Aorta (tissue), 5 donors: ENCODE results near the gene WDR35. TPM values are rescaled to one million over a fixed set of nuclear protein-coding genes. Genes with fewer than 3 reads are reported as not detected.
A peak's percentile ranks its signal among the peaks of the same experiment; 100 is the strongest.

Experiments used
- ATAC-seq: fragments of 200-7000 bp; cut with Tn5 transposase; one replicate; pipeline ENCODE4 v1.9.1; 2022; ENCODE audit warnings: moderate library complexity; ENCODE audit not compliant: low FRiP score
- DNase-seq, 2 donors: peaks; one replicate each; pipeline ENCODE4 v3.0.0-alpha.2; 2020
- H3K27ac ChIP-seq, 2 donors: one replicate each; pipeline ENCODE4 v1.5.1; 2013; ENCODE audit warnings: low read length in 2 of 2, mild to moderate bottlenecking in 2 of 2, moderate library complexity in 2 of 2, control low read depth in 1 of 2, inconsistent platforms in 1 of 2, low read depth in 1 of 2
- H3K27me3 ChIP-seq, 2 donors: one replicate each; pipeline ENCODE4 v1.6.1; 2013; ENCODE audit warnings: control low read depth in 1 of 2, low read length in 1 of 2, mild to moderate bottlenecking in 1 of 2, moderate library complexity in 1 of 2; ENCODE audit not compliant: insufficient read depth in 2 of 2, control insufficient read depth in 1 of 2
- H3K36me3 ChIP-seq, 2 donors: one replicate each; pipeline ENCODE4 v1.6.1; 2013; ENCODE audit warnings: control low read depth in 1 of 2, low read length in 1 of 2, mild to moderate bottlenecking in 1 of 2; ENCODE audit not compliant: insufficient read depth in 2 of 2, control insufficient read depth in 1 of 2
- H3K4me1 ChIP-seq, 2 donors: one replicate each; pipeline ENCODE4 v1.6.1; 2013; ENCODE audit warnings: low read length in 2 of 2, control low read depth in 1 of 2, mild to moderate bottlenecking in 1 of 2, moderate library complexity in 1 of 2; ENCODE audit not compliant: insufficient read depth in 2 of 2, control insufficient read depth in 1 of 2
- H3K4me3 ChIP-seq, 2 donors: one replicate each; pipeline ENCODE4 v1.5.1; 2013; ENCODE audit warnings: low read length in 2 of 2, control low read depth in 1 of 2, mild to moderate bottlenecking in 1 of 2
- H3K9me3 ChIP-seq: one replicate; pipeline ENCODE4 v1.6.1; 2013; ENCODE audit warnings: mild to moderate bottlenecking, low read length; ENCODE audit not compliant: control insufficient read depth
- WGBS, 2 donors: extraction: QIAGEN DNeasy Blood & Tissue Kit; methylation state at CpG; one replicate each; pipeline ENCODE4 v1.1.7; 2013; 5-methylcytosine and 5-hydroxymethylcytosine counted together
- intact Hi-C, 2 donors: fragments of 100-400 bp; cut with DNase I; formaldehyde crosslinking; loops; one replicate each; pipeline versions ENCODE4 v1.14.2 to v1.15.0; 2022
- polyA plus RNA-seq, 2 donors: library from polyadenylated mRNA; stranded (reverse); fragments of 200-250 nt; gene quantifications; one replicate each; pipeline ENCODE4 v1.2.3, GENCODE V29; 2013
- total RNA-seq, 2 donors: library from RNA; stranded (reverse); fragmentation: NEBNext Ultra II Directional; extraction: Animal tissue kit (Norgen Biotek cat#: 25700); gene quantifications; one replicate each; pipeline ENCODE4 v1.2.1, GENCODE V29; 2021
- donor health status: healthy with polysubstance abuse.
- donor health status: Bipolar disorder and iron deficiency.
- donor health status: DM: no; HTN: no; CAD: no.
- donor health status: DM: no; HTN: no; CAD: no.
- donor health status: DM: yes; HTN: yes; CAD: no.

The WDR35 gene
- total and polyA plus RNA-seq, 4 donors: 1.9 to 9.8 (median 6.7) TPM

DNA sequence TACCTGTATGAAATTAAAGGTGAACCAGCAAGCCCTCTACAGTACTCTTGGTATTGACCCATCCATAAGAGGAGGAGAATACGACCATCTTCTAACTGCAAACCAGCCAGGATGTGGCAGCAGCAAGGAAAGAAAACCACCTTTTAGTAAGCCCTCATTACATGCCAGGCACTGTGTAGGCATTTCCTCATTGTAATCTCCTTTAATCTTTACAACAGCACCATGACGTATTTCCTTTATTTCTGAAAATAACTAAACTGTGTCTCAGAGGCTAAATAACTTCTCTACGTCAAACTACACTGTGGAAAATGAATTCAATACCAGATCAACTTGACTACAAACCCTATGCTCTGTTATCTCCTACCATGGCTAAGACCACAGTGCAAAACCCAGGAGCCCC lies 18.2 kb downstream of the WDR35 start:
- no peak for ATAC-seq
- H3K4me3 ChIP-seq: no peak overlapping the region
- peaks cover 3 to 4% of the 10 kb centered on the region in 2 donors for H3K36me3 ChIP-seq
- H3K9me3 ChIP-seq: no peaks in the 10 kb centered on the region
- no peak overlapping the region for H3K27ac ChIP-seq
- H3K4me1 ChIP-seq: no peaks in the 10 kb centered on the region
- 84 to 89% methylated on average over 3 of the region's 3 CpGs for WGBS, 2 donors
- no peak for DNase-seq
- H3K27me3 ChIP-seq: no peaks in the 10 kb centered on the region
- intact Hi-C loops: no loop called here

DNA sequence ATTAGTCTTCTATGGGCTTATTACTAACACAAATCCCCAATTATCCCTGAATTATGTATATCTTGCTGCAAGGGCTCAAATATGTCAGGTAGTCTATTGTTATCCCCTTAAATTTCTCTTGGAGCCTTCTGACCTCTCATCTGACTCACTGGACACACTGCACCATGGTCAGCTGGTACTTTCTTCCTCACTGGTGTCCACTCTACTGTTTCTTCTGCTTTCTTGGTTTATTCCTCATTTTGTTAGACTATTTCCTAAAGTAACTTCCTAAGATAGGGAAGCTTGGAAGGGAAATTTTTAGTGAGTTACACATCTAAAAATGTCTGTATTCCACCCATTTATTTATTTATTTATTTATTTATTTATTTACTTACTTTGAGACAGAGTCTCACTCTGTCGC lies 26.5 kb downstream of the WDR35 start:
- Histone ChIP-seq H3K27me3 (no peaks in the 10 kb centered on the region), H3K27ac (no peak overlapping the region), H3K9me3 (no peaks in the 10 kb centered on the region), H3K4me3 (no peak overlapping the region), H3K4me1 (no peaks in the 10 kb centered on the region), H3K36me3 (no peaks in the 10 kb centered on the region)
- WGBS, 2 donors: 98 to 100% methylated on average over 1 of the region's 1 CpG
- DNase-seq: no peak
- ATAC-seq: no peak
- intact Hi-C loops: no loop called here

DNA sequence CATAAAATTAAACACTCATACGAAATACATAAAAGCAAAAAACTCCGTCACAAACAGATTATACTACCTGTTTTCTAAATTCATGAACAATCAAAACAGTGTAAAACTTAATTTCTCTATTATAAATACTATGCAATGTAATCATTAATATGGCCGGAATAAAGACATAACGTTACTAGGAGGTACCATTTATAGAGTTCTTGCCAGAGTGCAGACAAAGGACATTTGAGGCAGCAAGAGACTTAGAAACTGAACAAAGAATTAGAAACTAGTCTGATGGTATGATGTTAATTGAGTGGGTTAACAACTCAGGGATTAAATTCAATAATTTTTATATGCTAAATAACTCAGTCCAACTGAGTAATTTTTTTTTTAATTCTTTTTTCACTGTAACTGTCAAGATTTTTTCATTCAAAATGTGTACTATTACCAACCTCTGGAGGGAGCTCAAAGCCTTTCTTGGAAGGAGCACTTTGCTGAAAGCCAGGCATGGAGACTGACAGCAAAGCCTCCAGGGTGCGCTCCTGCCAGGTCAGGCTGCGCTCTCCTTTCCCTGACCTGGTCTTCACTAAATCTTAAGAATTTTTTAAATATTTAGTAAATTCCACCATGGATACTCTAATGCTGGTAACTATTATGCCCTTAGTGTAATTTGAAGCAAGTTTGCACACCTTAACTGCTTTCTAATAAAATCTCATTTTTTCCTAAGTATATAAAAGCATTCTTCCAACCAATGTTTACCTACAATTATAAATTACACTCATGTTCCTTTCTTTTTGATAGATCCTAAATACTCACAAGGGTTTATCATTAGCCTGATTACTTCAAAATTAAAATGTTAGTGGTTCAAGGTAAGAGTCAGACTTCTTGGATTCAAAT lies 34.1 kb downstream of the WDR35 start:
- H3K4me1 ChIP-seq: no peaks in the 10 kb centered on the region
- H3K9me3 ChIP-seq: no peaks in the 10 kb centered on the region
- H3K27me3 ChIP-seq: no peaks in the 10 kb centered on the region
- ATAC-seq: peak; percentile 79
- H3K4me3 ChIP-seq: no peak overlapping the region
- DNase-seq: peak in 1 of 2 donors; percentile 51
- H3K36me3 ChIP-seq: no peaks in the 10 kb centered on the region
- H3K27ac ChIP-seq: no peak overlapping the region
- 53% methylated on average over 6 of the region's 6 CpGs for WGBS, 2 donors
- intact Hi-C loops: loop anchor here (2.0 to 5.0 kb wide), 2 partner anchors 142 to 143 kb away; no protein-coding TSS in a partner anchor

DNA sequence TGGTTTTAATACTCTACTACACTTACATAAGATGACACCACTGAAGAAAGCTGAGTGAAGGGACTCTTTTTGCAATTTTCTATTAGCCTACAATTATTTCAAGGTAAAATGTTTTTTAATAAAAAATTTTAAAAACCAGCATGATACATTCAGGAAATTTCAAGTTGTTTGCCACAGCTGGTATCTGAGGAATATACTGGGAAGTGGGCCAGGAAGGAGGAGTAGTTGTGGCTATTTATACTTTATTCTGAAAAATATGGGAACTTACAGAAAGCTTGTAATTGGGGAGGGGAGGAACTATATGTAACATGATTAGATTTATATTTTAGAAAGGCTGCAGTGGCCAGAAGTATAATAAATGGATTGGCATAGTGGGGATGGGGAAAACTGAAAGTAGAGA lies 40.8 kb downstream of the WDR35 start:
- intact Hi-C loops: no loop called here
- ATAC-seq (no peak), DNase-seq (no peak)
- Histone ChIP-seq H3K4me3 (no peak overlapping the region), H3K36me3 (no peaks in the 10 kb centered on the region), H3K4me1 (no peaks in the 10 kb centered on the region), H3K27ac (no peak overlapping the region), H3K27me3 (no peaks in the 10 kb centered on the region), H3K9me3 (no peaks in the 10 kb centered on the region)

DNA sequence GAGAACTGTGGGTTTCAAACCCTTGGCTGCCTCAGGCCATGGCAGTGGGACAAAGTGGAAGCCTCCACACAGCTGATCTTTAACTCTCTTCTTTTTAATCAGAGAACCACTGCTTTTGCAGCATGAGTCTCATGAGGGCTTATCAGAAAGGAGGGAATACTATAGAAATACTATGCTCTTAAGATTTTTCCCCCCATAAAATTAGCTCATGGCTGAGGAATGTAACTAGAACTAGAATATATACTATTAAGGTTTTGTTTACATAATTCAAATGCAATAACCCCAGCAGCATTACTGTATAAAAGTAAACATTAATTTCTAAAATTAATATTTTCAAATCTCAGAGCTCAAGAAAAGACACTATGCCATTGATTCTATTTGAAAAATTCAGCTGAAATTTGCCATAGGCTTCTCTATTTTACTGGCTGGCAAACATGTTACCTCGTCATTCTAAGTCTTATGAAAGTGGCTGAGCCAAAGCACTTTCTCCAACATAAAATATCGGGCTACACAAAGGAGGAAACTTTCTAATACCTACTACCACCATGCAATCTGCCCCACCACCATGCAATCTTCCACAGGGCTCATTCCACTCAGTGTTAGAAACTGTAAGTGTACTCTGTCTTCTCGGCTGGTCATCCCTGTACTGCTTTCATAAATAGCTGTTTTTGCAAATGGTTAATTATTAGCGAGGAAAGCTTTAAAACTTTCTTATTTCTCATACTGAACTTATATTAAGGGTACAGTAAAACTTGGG lies 42.5 kb downstream of the WDR35 start:
- Histone ChIP-seq H3K4me3 (no peak overlapping the region), H3K36me3 (no peaks in the 10 kb centered on the region), H3K27ac (no peak overlapping the region), H3K9me3 (no peaks in the 10 kb centered on the region), H3K4me1 (no peaks in the 10 kb centered on the region), H3K27me3 (no peaks in the 10 kb centered on the region)
- WGBS, 2 donors: 83 to 86% methylated on average over 4 of the region's 4 CpGs
- ATAC-seq: no peak
- intact Hi-C loops: no loop called here
- no peak for DNase-seq

DNA sequence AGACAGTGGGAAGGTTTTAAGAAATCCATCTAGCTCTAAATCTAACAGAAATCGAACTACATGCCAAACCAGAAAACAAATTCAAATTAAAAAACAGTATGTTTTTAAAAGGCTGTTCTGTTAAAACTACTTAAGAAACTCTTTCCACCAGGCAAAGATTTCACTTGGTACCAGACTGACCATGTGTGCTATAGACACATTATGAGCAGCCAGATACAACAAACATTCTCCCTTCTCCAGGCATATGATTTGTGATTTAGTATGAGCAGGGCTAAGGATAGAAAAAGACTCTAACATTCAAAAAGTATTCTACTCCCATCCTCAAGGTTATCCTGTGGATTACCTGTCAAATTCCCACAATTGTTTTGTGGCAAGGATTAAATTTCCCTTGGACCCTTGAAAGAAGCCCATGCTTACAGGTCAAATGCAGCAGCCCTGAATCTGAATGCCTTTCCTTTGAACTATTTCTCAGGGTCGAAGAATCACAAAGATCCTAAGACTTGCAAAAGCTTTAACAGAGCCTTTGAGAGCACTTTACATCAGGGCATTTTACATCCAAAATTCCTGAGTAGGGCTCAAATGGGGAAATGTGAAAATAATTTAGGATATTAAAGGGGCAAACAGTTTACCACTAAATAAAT lies 45.6 kb downstream of the WDR35 start:
- intact Hi-C loops: no loop called here
- DNase-seq (no peak), ATAC-seq (no peak)
- Histone ChIP-seq H3K36me3 (no peaks in the 10 kb centered on the region), H3K9me3 (no peaks in the 10 kb centered on the region), H3K4me1 (no peaks in the 10 kb centered on the region), H3K27ac (no peak overlapping the region), H3K4me3 (no peak overlapping the region), H3K27me3 (no peaks in the 10 kb centered on the region)
- 58 to 59% methylated on average over 2 of the region's 2 CpGs for WGBS, 2 donors

DNA sequence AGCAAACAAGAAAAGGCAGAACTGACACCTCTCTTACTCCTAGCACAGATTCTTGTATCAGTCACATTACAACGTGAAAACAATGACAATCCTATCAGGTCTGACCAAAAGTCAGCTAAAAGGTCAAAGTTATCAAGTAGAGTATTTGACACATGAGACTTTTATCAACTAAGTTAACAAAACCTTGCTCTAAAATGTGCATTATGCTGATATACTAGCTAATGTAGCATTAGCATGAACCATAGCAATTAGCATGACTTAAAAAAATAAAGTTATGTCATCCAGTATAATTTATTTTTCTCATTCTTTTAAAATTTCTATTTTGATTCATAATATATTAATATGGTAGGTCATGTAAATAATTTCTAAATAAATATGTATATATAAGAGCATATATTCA lies 46.7 kb downstream of the WDR35 start:
- Histone ChIP-seq H3K36me3 (no peaks in the 10 kb centered on the region), H3K27ac (no peak overlapping the region), H3K4me3 (no peak overlapping the region), H3K4me1 (no peaks in the 10 kb centered on the region), H3K27me3 (no peaks in the 10 kb centered on the region), H3K9me3 (no peaks in the 10 kb centered on the region)
- ATAC-seq (no peak), DNase-seq (no peak)
- 37 to 55% methylated on average over 1 of the region's 1 CpG for WGBS, 2 donors
- intact Hi-C loops: no loop called here

DNA sequence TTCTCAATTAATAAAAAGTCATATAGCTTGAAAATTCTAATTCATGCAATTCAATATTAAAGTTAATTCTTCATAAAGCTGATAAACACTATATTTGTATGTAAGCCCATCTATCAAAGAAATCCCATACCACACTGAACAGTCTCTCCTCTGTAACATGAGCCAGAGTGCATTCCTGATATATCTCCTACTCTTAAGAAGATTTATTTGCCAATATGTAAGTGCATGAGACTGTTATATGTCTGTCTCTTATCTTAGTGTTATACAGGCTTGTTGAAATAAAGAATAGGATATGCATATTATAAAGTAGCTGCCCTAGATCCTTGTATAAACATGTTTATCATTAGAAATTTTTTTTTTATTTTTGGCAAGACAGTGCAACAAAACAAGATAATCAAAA lies 47.7 kb downstream of the WDR35 start:
- intact Hi-C loops: no loop called here
- Histone ChIP-seq H3K9me3 (no peaks in the 10 kb centered on the region), H3K27ac (no peak overlapping the region), H3K4me1 (no peaks in the 10 kb centered on the region), H3K4me3 (no peak overlapping the region), H3K36me3 (no peaks in the 10 kb centered on the region), H3K27me3 (no peaks in the 10 kb centered on the region)
- DNase-seq (no peak), ATAC-seq (no peak)
